ENCODE data around the gene SH3BP4. TPM values are rescaled to one million over a fixed set of nuclear protein-coding genes. Genes with fewer than 3 reads are reported as not detected.

SH3BP4 gene
- total RNA-seq = 25.7 and 28.1 TPM in 2 replicates

GRCh38 chr2:234951664-234952269 is at the start of gene SH3BP4:
Gene SH3BP4 (plus strand): TSS chr2:234952017. CDS start chr2:235035003, 82,986 bp downstream.

Measured in epithelial cell of umbilical artery (primary cell).